H1 (cell line): ENCODE measurements around the gene AK8.

Experiments used
- EGR1 ChIP-seq: IDR thresholded peaks from 2 replicates; pipeline ENCODE4 v1.6.1; 2011; ENCODE audit warnings: low read depth, low read length, borderline replicate concordance
- EZH2 ChIP-seq: fragments of 200-600 bp; sonication (generic); IDR thresholded peaks from 2 replicates; pipeline ENCODE4 v1.7.1; 2012; ENCODE audit warnings: low read depth, mild to moderate bottlenecking, moderate library complexity, low read length, inconsistent platforms; ENCODE audit not compliant: severe bottlenecking
- NRF1 ChIP-seq: IDR thresholded peaks from 2 replicates; pipeline ENCODE4 v1.6.1; 2011; ENCODE audit warnings: mild to moderate bottlenecking, low read depth, low read length, improper control_type of control experiment
- POLR2A ChIP-seq, 2 experiments: IDR thresholded peaks; 1 replicate in 1 of 2; 2 replicates in 1 of 2; pipeline ENCODE4 v1.6.1; 2011; ENCODE audit warnings: low read depth in 2 of 2, low read length in 2 of 2, mild to moderate bottlenecking in 2 of 2; ENCODE audit errors: control extremely low read depth in 1 of 2
- POLR2AphosphoS5 ChIP-seq: IDR thresholded peaks from 2 replicates; pipeline ENCODE4 v1.6.1; 2011; ENCODE audit warnings: low read depth, low read length
- SIN3A ChIP-seq, 2 experiments: IDR thresholded peaks in 1 of 2; conservative IDR thresholded peaks in 1 of 2; 2 replicates each; pipeline ENCODE4 v1.6.1; 2011 to 2012; ENCODE audit warnings: low read length in 2 of 2, improper control_type of control experiment in 1 of 2, low read depth in 1 of 2, mild to moderate bottlenecking in 1 of 2
- TF ChIP-seq, protein P1 (sequence below), 3 experiments: IDR thresholded peaks; 1 replicate in 2 of 3; 2 replicates in 1 of 3; pipeline versions ENCODE4 v1.5.1 to v1.6.1; 2011; ENCODE audit warnings: low read length in 3 of 3, mild to moderate bottlenecking in 3 of 3, inconsistent platforms in 2 of 3, low read depth in 1 of 3, moderate library complexity in 1 of 3; ENCODE audit not compliant: insufficient read depth in 1 of 3; ENCODE audit errors: control extremely low read depth in 1 of 3
- TF ChIP-seq, protein P2 (sequence below): IDR thresholded peaks from 2 replicates; pipeline ENCODE4 v1.6.1; 2012; ENCODE audit warnings: low read length, inconsistent platforms

DNA sequence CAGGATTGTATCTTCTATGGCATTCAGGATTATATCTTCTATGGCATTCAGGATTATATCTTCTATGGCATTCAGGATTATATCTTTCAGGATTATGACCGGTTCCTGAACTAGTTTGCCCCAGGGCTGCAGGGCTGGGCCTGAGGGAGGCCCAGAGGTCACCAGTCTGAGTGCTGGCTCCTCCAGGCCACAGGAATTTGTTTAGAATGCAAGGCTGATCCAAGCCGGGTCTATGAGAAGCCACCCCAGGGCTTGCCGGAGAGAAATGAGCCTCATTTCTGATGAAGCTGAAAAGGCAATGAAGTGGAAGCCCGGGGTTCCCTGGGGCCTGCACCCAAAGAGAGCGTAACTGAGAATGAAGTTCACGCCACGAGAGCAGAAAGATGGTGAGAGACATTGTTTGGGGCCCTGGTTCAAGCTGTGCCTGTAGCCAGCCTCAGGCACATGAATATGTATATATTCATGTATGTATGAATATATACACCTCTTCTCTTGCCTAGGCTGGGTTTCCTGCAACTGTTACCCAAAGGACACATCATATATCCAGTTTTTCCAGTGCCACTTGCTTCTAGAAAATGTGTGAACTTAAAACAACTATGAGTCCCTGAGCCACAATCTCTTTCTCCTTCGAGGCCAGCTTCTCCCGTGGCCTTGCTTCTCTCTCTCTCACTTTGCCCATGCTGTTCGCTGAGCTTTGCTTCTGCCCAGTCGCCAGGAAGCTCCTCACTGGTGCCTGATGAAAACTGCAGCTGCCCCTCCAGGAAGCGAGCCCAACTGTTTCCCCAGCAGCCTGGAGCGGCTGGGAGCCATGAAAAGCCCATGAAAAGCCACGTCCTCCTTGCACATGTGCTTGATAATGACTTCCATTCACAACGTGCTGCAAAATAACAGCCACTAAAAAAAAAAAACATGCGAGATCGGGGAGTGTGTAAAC is 145.5 kb downstream of the AK8 start:
- TF ChIP-seq, protein P1, sequence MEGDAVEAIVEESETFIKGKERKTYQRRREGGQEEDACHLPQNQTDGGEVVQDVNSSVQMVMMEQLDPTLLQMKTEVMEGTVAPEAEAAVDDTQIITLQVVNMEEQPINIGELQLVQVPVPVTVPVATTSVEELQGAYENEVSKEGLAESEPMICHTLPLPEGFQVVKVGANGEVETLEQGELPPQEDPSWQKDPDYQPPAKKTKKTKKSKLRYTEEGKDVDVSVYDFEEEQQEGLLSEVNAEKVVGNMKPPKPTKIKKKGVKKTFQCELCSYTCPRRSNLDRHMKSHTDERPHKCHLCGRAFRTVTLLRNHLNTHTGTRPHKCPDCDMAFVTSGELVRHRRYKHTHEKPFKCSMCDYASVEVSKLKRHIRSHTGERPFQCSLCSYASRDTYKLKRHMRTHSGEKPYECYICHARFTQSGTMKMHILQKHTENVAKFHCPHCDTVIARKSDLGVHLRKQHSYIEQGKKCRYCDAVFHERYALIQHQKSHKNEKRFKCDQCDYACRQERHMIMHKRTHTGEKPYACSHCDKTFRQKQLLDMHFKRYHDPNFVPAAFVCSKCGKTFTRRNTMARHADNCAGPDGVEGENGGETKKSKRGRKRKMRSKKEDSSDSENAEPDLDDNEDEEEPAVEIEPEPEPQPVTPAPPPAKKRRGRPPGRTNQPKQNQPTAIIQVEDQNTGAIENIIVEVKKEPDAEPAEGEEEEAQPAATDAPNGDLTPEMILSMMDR (IDR thresholded peaks at IDR 0.05; ENCODE audit: control extremely low read depth in 1 of 3, insufficient read depth in 1 of 3, low read depth in 1 of 3, low read length in 3 of 3), result no peak
- no peak for TF ChIP-seq POLR2AphosphoS5
- TF ChIP-seq SIN3A (conservative IDR thresholded peaks at IDR 0.05 in 1 of 2, IDR thresholded peaks at IDR 0.05 in 1 of 2; ENCODE audit: low read depth in 1 of 2, low read length in 2 of 2), result no peak
- TF ChIP-seq EGR1, result no peak
- TF ChIP-seq POLR2A (IDR thresholded peaks at IDR 0.05; ENCODE audit: control extremely low read depth in 1 of 2, low read depth in 2 of 2, low read length in 2 of 2), result no peak
- no peak for TF ChIP-seq EZH2
- no peak for TF ChIP-seq NRF1
- TF ChIP-seq, protein P2, sequence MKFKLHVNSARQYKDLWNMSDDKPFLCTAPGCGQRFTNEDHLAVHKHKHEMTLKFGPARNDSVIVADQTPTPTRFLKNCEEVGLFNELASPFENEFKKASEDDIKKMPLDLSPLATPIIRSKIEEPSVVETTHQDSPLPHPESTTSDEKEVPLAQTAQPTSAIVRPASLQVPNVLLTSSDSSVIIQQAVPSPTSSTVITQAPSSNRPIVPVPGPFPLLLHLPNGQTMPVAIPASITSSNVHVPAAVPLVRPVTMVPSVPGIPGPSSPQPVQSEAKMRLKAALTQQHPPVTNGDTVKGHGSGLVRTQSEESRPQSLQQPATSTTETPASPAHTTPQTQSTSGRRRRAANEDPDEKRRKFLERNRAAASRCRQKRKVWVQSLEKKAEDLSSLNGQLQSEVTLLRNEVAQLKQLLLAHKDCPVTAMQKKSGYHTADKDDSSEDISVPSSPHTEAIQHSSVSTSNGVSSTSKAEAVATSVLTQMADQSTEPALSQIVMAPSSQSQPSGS, result no peak
